Testis (tissue), 5 donors: ENCODE measurements around the gene PARD6B. TPM values are rescaled to one million over a fixed set of nuclear protein-coding genes. Genes with fewer than 3 reads are reported as not detected.

Experiments
- DNase-seq: peaks from one replicate; pipeline ENCODE4 v3.0.0-alpha.2; 2019
- H3K27ac ChIP-seq, 2 donors: fragments of 200-600 bp; sonication (generic); one replicate each; pipeline ENCODE4 v1.5.1; 2019
- H3K27me3 ChIP-seq: fragments of 200-600 bp; sonication (generic); one replicate; pipeline ENCODE4 v1.5.1; 2019
- H3K36me3 ChIP-seq: fragments of 200-600 bp; sonication (generic); one replicate; pipeline ENCODE4 v1.5.1; 2017; ENCODE audit warnings: low read depth; ENCODE audit errors: missing control alignments
- H3K4me1 ChIP-seq: fragments of 200-600 bp; sonication (generic); one replicate; pipeline ENCODE4 v1.5.1; 2019
- H3K4me3 ChIP-seq, 2 donors: fragments of 200-600 bp; sonication (generic); one replicate each; pipeline ENCODE4 v1.5.1; 2017 to 2019
- H3K9me3 ChIP-seq: fragments of 200-600 bp; sonication (generic); one replicate; pipeline ENCODE4 v1.5.1; 2017
- CTCF ChIP-seq, 3 experiments: fragments of 450-650 bp in 2 of 3; fragments of 200-600 bp in 1 of 3; sonication (generic) in 1 of 3; IDR thresholded peaks; one replicate each; pipeline ENCODE4 v1.5.1; 2016 to 2019; ENCODE audit warnings: antibody characterized with exemption in 3 of 3, mild to moderate bottlenecking in 2 of 3, moderate library complexity in 1 of 3
- POLR2A ChIP-seq: fragments of 450-650 bp; IDR thresholded peaks from one replicate; pipeline ENCODE4 v1.6.1; 2017; ENCODE audit warnings: antibody characterized with exemption, mild to moderate bottlenecking, moderate library complexity
- WGBS, 2 donors: methylation state at CpG; one replicate each; pipeline ENCODE4 v1.1.5; 2018; 5-methylcytosine and 5-hydroxymethylcytosine counted together
- intact Hi-C: fragments of 100-400 bp; cut with DNase I; formaldehyde crosslinking; loops from one replicate; pipeline ENCODE4 v1.15.1; 2023; ENCODE audit warnings: low total_unique reads
- long read RNA-seq, 2 donors: transcript quantifications; one replicate each; lab custom pipeline, GENCODE V29; 2026
- polyA plus RNA-seq: library from polyadenylated mRNA; stranded (reverse); fragments of 350-450 nt; fragmentation: Illumina TruSeq; extraction: RNeasy Lipid Tissue Mini Kit (QIAGEN cat#74804); gene quantifications from one replicate; pipeline ENCODE4 v1.2.3, GENCODE V29; 2014; ENCODE audit warnings: low read depth, low replicate concordance; ENCODE audit not compliant: insufficient read depth
- total RNA-seq, 2 donors: library from RNA; depleted of rRNA; stranded (reverse); fragments of >200 nt; gene quantifications; one replicate each; pipeline ENCODE4 v1.2.3, GENCODE V29; 2016

Gene PARD6B
- total RNA-seq: 10 to 100 TPM; 15.4 to 17.0 TPM
- polyA plus RNA-seq: 3.8 TPM
- long read RNA-seq, donor 1, full-length matches to known transcripts: 2 of 2 reads
- long read RNA-seq, donor 1, partial matches to known transcripts: 0 of 2 reads
- long read RNA-seq, donor 1, other reads (novel, unspliced or antisense): 0 of 2 reads
- long read RNA-seq, donor 2: 0 reads

- Histone ChIP-seq H3K36me3 (no peaks in the 10 kb centered on the region), H3K27ac (peak within 1 kb of the TSS; percentile 93 to 94), H3K9me3 (no peaks in the 10 kb centered on the region), H3K4me1 (peaks cover 4% of the 10 kb centered on the region), H3K4me3 (peak within 1 kb of the TSS; percentile 87), H3K27me3 (no peaks in the 10 kb centered on the region)
- TF ChIP-seq POLR2A (peak; percentile 37), CTCF (IDR thresholded peaks at IDR 0.05) (no peak)
- intact Hi-C loops: no loop called here
- peak; percentile 99 for DNase-seq
- WGBS, 2 donors: 0 to 1% methylated on average over 3 to 57 of the region's 114 CpGs
Measured at GRCh38 chr20:50731055-50731929, at the start of gene PARD6B. Gene PARD6B (plus strand): TSS chr20:50731580. CDS start chr20:50731787, 207 bp downstream.

GRCh38 chr20:50682065-50682464 lies 49.3 kb upstream of the PARD6B start:
- Histone ChIP-seq H3K9me3 (no peaks in the 10 kb centered on the region), H3K27ac (no peak overlapping the region), H3K27me3 (no peaks in the 10 kb centered on the region), H3K4me1 (peaks cover 11% of the 10 kb centered on the region), H3K4me3 (no peak overlapping the region), H3K36me3 (no peaks in the 10 kb centered on the region)
- WGBS, 2 donors: 78 to 91% methylated on average over 4 of the region's 4 CpGs
- intact Hi-C loops: no loop called here
- DNase-seq: no peak
- TF ChIP-seq POLR2A (no peak), CTCF (IDR thresholded peaks at IDR 0.05) (no peak)

GRCh38 chr20:50682947-50683530 lies 48.3 kb upstream of the PARD6B start:
- intact Hi-C loops: no loop called here
- Histone ChIP-seq H3K4me3 (no peak overlapping the region), H3K36me3 (no peaks in the 10 kb centered on the region), H3K4me1 (peaks cover 7% of the 10 kb centered on the region), H3K27me3 (no peaks in the 10 kb centered on the region), H3K9me3 (no peaks in the 10 kb centered on the region), H3K27ac (no peak overlapping the region)
- WGBS, 2 donors: 89 to 90% methylated on average over 8 of the region's 8 CpGs
- no peak for DNase-seq
- no peak for TF ChIP-seq CTCF (IDR thresholded peaks at IDR 0.05)
- no peak for TF ChIP-seq POLR2A

GRCh38 chr20:50683570-50683969 lies 47.8 kb upstream of the PARD6B start:
- H3K27ac ChIP-seq: no peak overlapping the region
- WGBS, 2 donors: 91 to 95% methylated on average over 6 of the region's 6 CpGs
- TF ChIP-seq CTCF (IDR thresholded peaks at IDR 0.05): no peak
- H3K4me3 ChIP-seq: no peak overlapping the region
- H3K4me1 ChIP-seq: peaks cover 2% of the 10 kb centered on the region
- no peaks in the 10 kb centered on the region for H3K27me3 ChIP-seq
- no peaks in the 10 kb centered on the region for H3K36me3 ChIP-seq
- intact Hi-C loops: no loop called here
- DNase-seq: no peak
- H3K9me3 ChIP-seq: no peaks in the 10 kb centered on the region
